Motor neuron (in vitro differentiated cells): ENCODE results near the gene POLR1D. TPM values are rescaled to one million over a fixed set of nuclear protein-coding genes. Genes with fewer than 3 reads are reported as not detected.

Source experiments
- ATAC-seq, 8 experiments: fragments of 200-7000 bp; cut with Tn5 transposase; replicated peaks in 6 of 8; 2 replicates each; pipeline ENCODE4 v1.8.0; 2021; ENCODE audit warnings: mild to moderate bottlenecking in 8 of 8, moderate library complexity in 8 of 8
- H3K27ac ChIP-seq, 2 donors: fragments of 250-450 bp; sonication (Bioruptor Pico); 2 replicates each; pipeline ENCODE4 v1.9.0; 2021; ENCODE audit warnings: antibody characterized with exemption in 2 of 2, mild to moderate bottlenecking in 2 of 2, moderate library complexity in 1 of 2
- H3K4me1 ChIP-seq, 2 donors: fragments of 250-450 bp; sonication (Bioruptor Pico); replicated peaks in 1 of 2; 2 replicates each; pipeline ENCODE4 v1.6.1; 2021; ENCODE audit warnings: antibody characterized with exemption in 2 of 2, mild to moderate bottlenecking in 2 of 2, moderate library complexity in 1 of 2
- H3K4me3 ChIP-seq, 5 donors: fragments of 250-450 bp; sonication (Bioruptor Pico); 2 replicates each; pipeline ENCODE4 v1.9.0; 2021; ENCODE audit warnings: antibody characterized with exemption in 5 of 5, mild to moderate bottlenecking in 5 of 5, moderate library complexity in 4 of 5
- WGBS, 10 experiments: fragments of 450-650 bp; shearing (Covaris generic); methylation state at CpG; one replicate each; pipeline ENCODE4 v1.0.0; 2022; 5-methylcytosine and 5-hydroxymethylcytosine counted together
- in situ Hi-C, 9 experiments: fragments of 400-800 bp; cut with MboI; loops; one replicate each; pipeline ENCODE4 v1.15.0; 2021; ENCODE audit warnings: low sequenced_read_pairs in 9 of 9, low pct_unique_long_range_greater_than_20kb in 2 of 9; ENCODE audit not compliant: unreplicated experiment in 9 of 9
- total RNA-seq, 8 experiments: library from RNA; unstranded; fragments of 300-600 nt; gene quantifications; 2 replicates each; pipeline versions ENCODE4 v1.2.3 to v1.2.4, GENCODE V29; 2022

Gene POLR1D
- total RNA-seq, 8 experiments from 2014 or later: 74.3 to 139 (median 128) TPM

DNA sequence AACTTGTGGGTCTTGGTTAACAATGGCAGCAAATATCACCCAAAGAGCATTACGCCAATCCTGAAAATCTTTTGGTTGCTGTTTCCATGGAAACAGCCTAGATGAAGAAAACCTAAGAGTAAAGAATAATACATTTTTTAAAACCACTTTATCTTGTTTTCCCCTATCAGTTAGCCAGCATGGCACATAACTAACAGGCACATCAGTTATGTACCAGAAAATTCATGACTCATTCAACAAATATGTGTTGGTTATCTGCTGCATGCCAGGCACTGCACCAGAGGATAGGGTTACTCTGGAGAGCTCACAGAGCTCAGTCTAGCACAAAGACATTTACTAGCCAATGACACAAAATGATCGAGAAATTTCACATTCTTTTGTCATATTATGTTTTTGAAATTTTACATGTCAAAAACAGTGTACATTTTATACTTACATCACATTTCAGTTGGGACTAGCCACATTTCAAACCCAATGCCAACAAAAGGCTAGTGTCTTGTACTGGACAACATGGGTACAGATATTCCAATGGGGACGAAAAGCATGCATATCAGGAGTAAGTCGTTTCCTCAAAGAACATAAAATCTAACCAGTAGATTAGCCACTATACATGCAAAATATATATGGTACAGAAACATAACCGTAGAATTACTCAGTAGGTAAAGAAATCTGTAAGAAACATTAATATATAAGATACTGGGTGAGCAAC is 21.7 kb upstream of the POLR1D start:
- Histone ChIP-seq H3K27ac (no peak overlapping the region), H3K4me3 (no peak overlapping the region), H3K4me1 (no peaks in the 10 kb centered on the region)
- peak in 4 of 8 experiments; percentile 32 to 80 (median 49) for ATAC-seq
- in situ Hi-C loops: no loop called here
- WGBS, 10 experiments: 69 to 100% (median 81%) methylated on average over 1 to 5 of the region's 5 CpGs; no CpG with 5 or more reads in 1 of the 10 experiments

DNA sequence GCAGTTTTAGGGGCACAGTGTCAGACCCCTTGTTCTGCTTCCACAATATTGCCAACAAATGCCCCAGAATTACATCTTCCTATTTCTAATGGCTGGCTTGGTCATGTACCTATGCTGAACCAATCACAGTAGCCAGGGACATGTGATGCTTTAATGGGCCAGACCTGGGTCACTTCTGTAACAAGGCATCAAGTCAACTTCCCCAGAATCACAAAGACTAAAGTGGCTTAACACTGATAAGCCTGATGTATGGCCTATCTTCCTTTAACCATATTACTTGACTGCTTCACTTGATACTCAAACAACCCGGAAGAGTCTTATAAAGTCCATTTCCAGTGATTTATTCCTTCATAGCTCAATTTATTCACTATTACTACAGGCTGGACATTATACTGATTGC is 21.0 kb upstream of the POLR1D start:
- WGBS, 10 experiments: 86 to 100% (median 100%) methylated on average over 1 of the region's 1 CpG; no CpG with 5 or more reads in 3 of the 10 experiments
- Histone ChIP-seq H3K27ac (no peak overlapping the region), H3K4me1 (no peaks in the 10 kb centered on the region), H3K4me3 (no peak overlapping the region)
- in situ Hi-C loops: no loop called here
- ATAC-seq: no peak

- H3K27ac ChIP-seq: no peak overlapping the region
- no peak for ATAC-seq
- H3K4me1 ChIP-seq: no peaks in the 10 kb centered on the region
- 70 to 100% (median 92%) methylated on average over 1 to 2 of the region's 2 CpGs; no CpG with 5 or more reads in 1 of the 10 experiments for WGBS, 10 experiments
- in situ Hi-C loops: no loop called here
- H3K4me3 ChIP-seq: no peak overlapping the region
These were observed 20.5 kb upstream of the POLR1D start for GRCh38 chr13:27601208-27601607.

DNA sequence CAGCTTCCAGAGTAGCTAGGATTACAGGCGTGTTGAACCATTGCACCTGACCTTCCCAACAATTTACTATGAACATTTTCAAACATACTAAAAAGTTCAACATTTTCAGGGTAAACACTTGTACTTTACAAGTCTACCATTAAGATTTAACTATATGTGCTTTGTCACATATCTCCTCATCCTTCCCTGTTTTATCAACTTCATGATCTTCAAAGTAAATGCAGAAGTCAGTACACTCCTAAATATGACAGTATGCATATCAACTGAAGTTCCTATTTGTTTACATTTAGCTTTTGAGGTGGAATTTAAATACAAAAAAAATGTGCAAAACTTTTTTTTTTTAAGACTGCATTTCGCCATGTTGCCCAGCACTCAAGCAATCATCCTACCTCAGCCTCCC is 19.9 kb upstream of the POLR1D start:
- H3K27ac ChIP-seq: no peak overlapping the region
- H3K4me1 ChIP-seq: no peaks in the 10 kb centered on the region
- H3K4me3 ChIP-seq: no peak overlapping the region
- ATAC-seq: no peak
- in situ Hi-C loops: no loop called here
- WGBS, 10 experiments: 36 to 100% (median 100%) methylated on average over 1 to 2 of the region's 2 CpGs; no CpG with 5 or more reads in 3 of the 10 experiments

DNA sequence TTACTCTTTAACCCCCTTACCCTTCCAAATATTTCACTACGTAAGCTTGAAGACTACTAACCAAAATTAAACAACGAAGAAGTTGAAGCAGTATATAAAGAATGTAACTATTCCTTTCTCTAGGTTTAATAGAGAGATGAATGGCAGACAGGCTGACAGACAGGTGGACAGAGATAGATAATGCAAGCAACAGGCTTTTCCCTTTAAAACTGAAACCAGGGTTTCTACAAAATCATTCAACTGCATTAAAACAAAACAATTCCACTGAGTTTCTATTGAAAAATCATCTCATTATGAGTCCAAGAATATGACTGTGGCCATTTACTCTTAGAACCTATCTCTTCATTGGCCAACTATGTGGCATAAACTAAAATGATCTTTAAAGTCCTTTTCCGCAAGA is 16.6 kb upstream of the POLR1D start:
- WGBS, 10 experiments: 49 to 100% (median 74%) methylated on average over 2 to 3 of the region's 3 CpGs; no CpG with 5 or more reads in 1 of the 10 experiments
- ATAC-seq: no peak
- H3K4me3 ChIP-seq: no peak overlapping the region
- peaks cover 0 to under 1% of the 10 kb centered on the region in 2 donors for H3K4me1 ChIP-seq
- in situ Hi-C loops: no loop called here
- H3K27ac ChIP-seq: no peak overlapping the region

- no peak for ATAC-seq
- no peak overlapping the region for H3K4me3 ChIP-seq
- in situ Hi-C loops: no loop called here
- peaks cover 0 to 3% of the 10 kb centered on the region in 2 donors for H3K4me1 ChIP-seq
- 74 to 100% (median 93%) methylated on average over 1 to 2 of the region's 2 CpGs for WGBS, 10 experiments
- H3K27ac ChIP-seq: no peak overlapping the region
These were observed 16.0 kb upstream of the POLR1D start for GRCh38 chr13:27605610-27606200.

DNA sequence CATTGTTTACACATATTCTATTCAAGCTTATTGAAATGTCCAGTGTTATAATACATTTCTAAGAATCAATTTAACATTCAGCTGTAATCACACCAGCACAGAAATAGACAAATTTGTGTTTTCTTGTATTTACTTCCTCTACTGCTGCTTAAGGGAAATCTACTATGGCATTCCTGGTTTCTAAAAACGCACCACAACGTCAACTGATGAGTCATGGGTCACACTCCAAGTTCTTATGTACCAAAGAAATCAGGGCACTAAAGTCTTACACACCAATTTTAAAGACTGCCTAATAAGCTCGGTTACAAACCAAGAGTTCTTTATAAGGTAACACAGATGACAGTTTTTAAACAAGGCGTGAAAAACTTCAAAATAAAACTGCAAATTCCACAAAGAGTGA is 14.6 kb upstream of the POLR1D start:
- H3K4me1 ChIP-seq: peaks cover 0 to 3% of the 10 kb centered on the region in 2 donors
- 17 to 100% (median 74%) methylated on average over 2 to 4 of the region's 4 CpGs; no CpG with 5 or more reads in 1 of the 10 experiments for WGBS, 10 experiments

DNA sequence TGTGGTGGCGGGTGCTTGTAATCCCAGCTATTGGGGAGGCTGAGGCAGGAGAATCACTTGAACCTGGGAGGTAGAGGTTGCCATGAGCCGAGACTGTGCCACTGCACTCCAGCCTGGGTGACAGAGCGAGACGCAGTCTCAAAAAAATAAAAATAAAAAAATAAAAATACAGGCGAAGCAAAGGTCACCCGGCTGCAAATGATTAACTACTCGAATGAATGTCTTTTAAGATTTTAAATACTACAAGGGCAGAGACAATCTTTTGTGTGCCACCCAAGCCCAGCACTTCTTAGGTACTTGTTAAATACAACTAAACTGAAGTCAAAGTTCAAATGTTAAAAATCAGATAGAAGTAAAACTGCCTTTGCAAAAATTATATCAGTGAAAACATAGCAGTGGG is 8.1 kb upstream of the POLR1D start:
- in situ Hi-C loops: no loop called here
- no peak overlapping the region for H3K27ac ChIP-seq

More for the DNA sequence above, 14.6 kb upstream of the POLR1D start:
- ATAC-seq: peak in 3 of 8 experiments; percentile 18 to 60 (median 42)
- in situ Hi-C loops: no loop called here
- Histone ChIP-seq H3K27ac (no peak overlapping the region), H3K4me3 (no peak overlapping the region)

DNA sequence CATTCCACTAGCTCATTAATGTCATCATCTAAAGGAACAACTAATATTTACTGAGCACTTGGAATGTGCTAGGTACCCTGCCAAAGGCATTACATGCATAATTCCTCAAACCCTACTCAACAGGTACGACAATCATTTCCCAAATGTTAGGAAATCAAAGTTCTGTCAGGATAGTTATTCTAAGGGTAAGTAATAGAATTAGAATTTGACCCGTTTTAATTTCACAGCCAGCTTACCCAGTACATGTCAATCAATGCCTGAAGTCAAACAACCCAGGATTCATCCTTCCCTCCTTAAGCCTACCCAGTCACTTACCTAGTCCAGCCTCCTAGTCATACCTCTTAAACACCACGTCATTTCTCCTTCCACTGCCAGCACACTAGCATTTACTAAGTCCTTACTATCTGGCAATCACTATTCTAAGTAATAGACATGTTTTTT is 3.8 kb upstream of the POLR1D start:
- H3K27ac ChIP-seq: no peak overlapping the region
- WGBS, 10 experiments: 60 to 100% (median 93%) methylated on average over 1 to 3 of the region's 3 CpGs; no CpG with 5 or more reads in 1 of the 10 experiments
- ATAC-seq: no peak
- in situ Hi-C loops: no loop called here
- peaks cover 6 to 14% of the 10 kb centered on the region in 2 donors for H3K4me1 ChIP-seq
- no peak overlapping the region for H3K4me3 ChIP-seq

More for the DNA sequence above, 8.1 kb upstream of the POLR1D start:
- Histone ChIP-seq H3K4me1 (peaks cover 0 to 3% of the 10 kb centered on the region in 2 donors), H3K4me3 (no peak overlapping the region)
- 76 to 97% (median 85%) methylated on average over 1 to 7 of the region's 7 CpGs for WGBS, 10 experiments
- ATAC-seq: no peak

- Histone ChIP-seq H3K27ac (no peak overlapping the region), H3K4me3 (peak overlapping the region; percentile 61 to 98 (median 89)), H3K4me1 (peaks cover 6 to 14% of the 10 kb centered on the region in 2 donors)
- no peak for ATAC-seq
- 5 to 52% (median 36%) methylated on average over 2 to 10 of the region's 10 CpGs for WGBS, 10 experiments
- in situ Hi-C loops: no loop called here
These were observed 2.5 kb upstream of the POLR1D start for GRCh38 chr13:27619093-27619727.

DNA sequence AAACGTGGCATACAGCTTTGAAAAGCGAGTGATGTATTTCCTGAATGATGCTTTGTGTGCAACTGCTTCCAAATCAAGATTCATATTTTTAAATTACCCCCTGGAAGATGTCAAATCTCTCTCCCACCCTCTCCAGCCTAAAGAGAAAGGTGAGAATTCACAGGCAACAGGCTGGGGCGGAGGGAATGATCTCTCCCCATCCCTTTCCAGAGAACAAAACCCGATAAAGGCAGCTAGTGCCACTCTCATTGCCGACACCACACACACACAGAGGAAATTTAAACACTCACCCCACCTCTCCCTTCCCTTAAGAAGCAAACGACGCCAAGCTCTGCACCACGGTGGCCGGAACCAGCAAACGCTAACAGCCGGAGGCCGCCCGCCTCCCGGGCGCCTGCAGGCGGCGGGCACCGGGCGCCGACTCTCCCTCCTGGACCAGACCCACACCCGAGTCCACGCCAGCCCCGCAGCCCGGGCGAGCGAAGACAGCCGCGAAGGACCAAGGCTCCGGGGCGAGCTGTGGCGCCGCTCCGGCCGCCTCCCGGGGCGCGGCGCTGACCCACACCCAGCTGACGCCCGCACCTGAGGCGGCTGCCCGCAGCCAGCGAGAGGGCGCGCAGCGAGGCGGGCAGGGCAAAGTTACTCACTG is 1.8 kb upstream of the POLR1D start:
- in situ Hi-C loops: no loop called here
- WGBS, 10 experiments: 0 to 9% (median 2%) methylated on average over 3 to 18 of the region's 47 CpGs; no CpG with 5 or more reads in 4 of the 10 experiments
- ATAC-seq: peak in 7 of 8 experiments; percentile 37 to 54 (median 50)
- Histone ChIP-seq H3K27ac (peak overlapping the region; percentile 17 to 56), H3K4me1 (peaks cover 6 to 14% of the 10 kb centered on the region in 2 donors), H3K4me3 (peak overlapping the region; percentile 61 to 98 (median 89))

- ATAC-seq: peak; percentile 85 to 95 (median 94)
- H3K4me1 ChIP-seq: peaks cover 6 to 14% of the 10 kb centered on the region in 2 donors
- H3K4me3 ChIP-seq: peak within 1 kb of the TSS; percentile 61 to 98 (median 89)
- WGBS, 10 experiments: no CpG with 5 or more reads among the region's 79 CpGs
- H3K27ac ChIP-seq: peak within 1 kb of the TSS; percentile 22 to 56
- in situ Hi-C loops: no loop called here
These were observed 1.1 kb upstream of the POLR1D start, which contains the start of gene LNX2 for GRCh38 chr13:27620377-27621115. Gene LNX2 (minus strand): TSS chr13:27620529. CDS start chr13:27581703, 38,826 bp downstream.
